ENCODE measurements around the gene MAGEB5.

DNA sequence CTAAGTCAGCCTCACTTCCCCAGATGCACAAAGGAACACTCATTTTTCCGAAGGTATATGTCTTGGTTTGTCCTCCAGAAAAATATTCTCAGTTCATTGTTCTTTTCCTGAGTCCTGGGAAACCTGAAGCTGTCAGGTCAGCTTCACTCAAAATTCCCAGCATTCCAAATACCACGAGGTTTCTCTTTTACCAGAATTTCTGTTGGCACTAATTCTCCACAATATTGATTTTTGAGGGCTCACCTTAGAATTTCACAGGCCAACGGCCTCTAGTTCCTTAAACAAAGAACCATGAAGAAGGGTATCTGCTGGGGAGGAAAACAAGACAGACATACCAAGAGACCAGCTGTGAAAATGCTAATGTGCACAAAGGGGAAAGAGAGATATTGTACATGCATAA lies 8.0 kb upstream of the MAGEB5 start:
- TF ChIP-seq POLR2A (IDR thresholded peaks at IDR 0.05): no peak
- TF ChIP-seq, protein P1, sequence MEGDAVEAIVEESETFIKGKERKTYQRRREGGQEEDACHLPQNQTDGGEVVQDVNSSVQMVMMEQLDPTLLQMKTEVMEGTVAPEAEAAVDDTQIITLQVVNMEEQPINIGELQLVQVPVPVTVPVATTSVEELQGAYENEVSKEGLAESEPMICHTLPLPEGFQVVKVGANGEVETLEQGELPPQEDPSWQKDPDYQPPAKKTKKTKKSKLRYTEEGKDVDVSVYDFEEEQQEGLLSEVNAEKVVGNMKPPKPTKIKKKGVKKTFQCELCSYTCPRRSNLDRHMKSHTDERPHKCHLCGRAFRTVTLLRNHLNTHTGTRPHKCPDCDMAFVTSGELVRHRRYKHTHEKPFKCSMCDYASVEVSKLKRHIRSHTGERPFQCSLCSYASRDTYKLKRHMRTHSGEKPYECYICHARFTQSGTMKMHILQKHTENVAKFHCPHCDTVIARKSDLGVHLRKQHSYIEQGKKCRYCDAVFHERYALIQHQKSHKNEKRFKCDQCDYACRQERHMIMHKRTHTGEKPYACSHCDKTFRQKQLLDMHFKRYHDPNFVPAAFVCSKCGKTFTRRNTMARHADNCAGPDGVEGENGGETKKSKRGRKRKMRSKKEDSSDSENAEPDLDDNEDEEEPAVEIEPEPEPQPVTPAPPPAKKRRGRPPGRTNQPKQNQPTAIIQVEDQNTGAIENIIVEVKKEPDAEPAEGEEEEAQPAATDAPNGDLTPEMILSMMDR (IDR thresholded peaks at IDR 0.05): no peak

Measured in body of pancreas (tissue), 4 donors.